Ovary (tissue), 9 donors: ENCODE measurements around the gene BRPF1. TPM values are rescaled to one million over a fixed set of nuclear protein-coding genes. Genes with fewer than 3 reads are reported as not detected.

Experiments used
- DNase-seq, 5 donors: peaks; one replicate each; pipeline ENCODE4 v3.0.0-alpha.2; 2019 to 2020
- H3K27ac ChIP-seq, 2 donors: fragments of 200-600 bp; one replicate each; pipeline versions ENCODE4 v1.5.1 to v1.8.0; 2019 to 2022
- H3K27me3 ChIP-seq: fragments of 200-600 bp; one replicate; pipeline ENCODE4 v1.8.0; 2022
- H3K36me3 ChIP-seq: fragments of 200-600 bp; sonication (generic); one replicate; pipeline ENCODE4 v1.5.1; 2019
- H3K4me1 ChIP-seq: one replicate; pipeline ENCODE4 v1.8.1; 2013; ENCODE audit warnings: mild to moderate bottlenecking, moderate library complexity; ENCODE audit not compliant: insufficient read depth
- H3K4me3 ChIP-seq: fragments of 200-600 bp; sonication (generic); one replicate; pipeline ENCODE4 v1.5.1; 2017
- H3K9me3 ChIP-seq, 2 donors: fragments of 200-600 bp in 1 of 2; sonication (generic) in 1 of 2; one replicate each; pipeline versions ENCODE4 v1.5.1 to v1.8.1; 2013 to 2019; ENCODE audit warnings: mild to moderate bottlenecking in 1 of 2, moderate library complexity in 1 of 2
- CTCF ChIP-seq, 3 donors: fragments of 450-650 bp in 2 of 3; fragments of 200-600 bp in 1 of 3; IDR thresholded peaks; one replicate each; pipeline versions ENCODE4 v1.5.1 to v1.8.0; 2016 to 2022; ENCODE audit warnings: antibody characterized with exemption in 3 of 3, mild to moderate bottlenecking in 1 of 3
- EP300 ChIP-seq: sonication (generic); formaldehyde crosslinking; IDR thresholded peaks from one replicate; pipeline ENCODE4 v1.6.1; 2017; ENCODE audit warnings: antibody characterized with exemption
- POLR2A ChIP-seq: fragments of 450-650 bp; IDR thresholded peaks from one replicate; pipeline ENCODE4 v1.6.1; 2017; ENCODE audit warnings: antibody characterized with exemption, mild to moderate bottlenecking, moderate library complexity
- WGBS, 3 donors: extraction: QIAGEN DNeasy Blood & Tissue Kit in 1 of 3; methylation state at CpG; one replicate each; pipeline versions ENCODE4 v1.1.5 to v1.1.7; 2013 to 2017; 5-methylcytosine and 5-hydroxymethylcytosine counted together
- intact Hi-C, 4 donors: fragments of 100-400 bp; cut with DNase I; formaldehyde crosslinking; loops; one replicate each; pipeline versions ENCODE4 v1.11.0 to v1.15.1; 2022 to 2023
- polyA plus RNA-seq, 2 donors: library from polyadenylated mRNA; stranded (reverse); fragments of 200-250 nt in 1 of 2; fragments of 350-450 nt in 1 of 2; fragmentation: Illumina TruSeq in 1 of 2; extraction: RNeasy Lipid Tissue Mini Kit (QIAGEN cat#74804) in 1 of 2; gene quantifications; one replicate each; pipeline ENCODE4 v1.2.3, GENCODE V29; 2013 to 2014
- total RNA-seq, 7 donors: library from RNA; depleted of rRNA in 2 of 7; stranded (reverse); fragments of >200 nt in 2 of 7; fragmentation: NEBNext Ultra II Directional in 3 of 7; extraction: Animal tissue kit (Norgen Biotek cat#: 25700) in 3 of 7; gene quantifications; one replicate each; pipeline versions ENCODE4 v1.1.0 to v1.2.4, GENCODE V29; 2016 to 2023
- donor health status: DM: no; HTN: no; CAD: no; lungs with moderate emphysema.
- donor health status: DM: no; HTN: no; CAD: no.
- donor health status: Bipolar disorder and iron deficiency.
- donor health status: DM: yes; HTN: yes; CAD: no.
- donor health status: DM: no; HTN: no; CAD: no.
- donor health status: DM: yes; HTN: yes; CAD: no.

BRPF1 gene
- total and polyA plus RNA-seq, 9 donors: 7.2 to 26.4 (median 16.7) TPM

DNA sequence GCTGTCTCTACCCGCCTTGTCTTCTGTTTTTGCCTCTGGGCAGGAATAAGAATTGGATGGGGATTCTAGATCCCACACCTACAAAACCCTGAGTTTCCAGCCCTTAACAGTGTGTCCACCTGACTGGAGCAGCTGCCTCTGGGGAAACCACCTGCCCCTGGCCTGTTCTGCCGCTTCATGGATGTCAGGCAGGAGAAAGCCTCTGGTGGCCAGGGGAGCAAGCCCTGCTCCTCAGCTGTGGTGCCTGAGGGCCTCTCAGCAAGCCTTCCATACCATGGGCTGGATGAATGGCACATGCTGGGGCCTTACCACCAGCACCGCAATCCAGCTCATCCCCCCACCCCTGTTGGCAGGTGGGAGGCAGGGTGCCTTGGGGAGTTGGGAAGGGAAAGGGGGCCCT lies 33.2 kb upstream of the BRPF1 start:
- no peak overlapping the region for H3K4me3 ChIP-seq
- H3K27ac ChIP-seq: no peak overlapping the region
- H3K4me1 ChIP-seq: no peaks in the 10 kb centered on the region
- no peaks in the 10 kb centered on the region for H3K9me3 ChIP-seq
- 93 to 96% (median 94%) methylated on average over 3 of the region's 3 CpGs for WGBS, 3 donors
- TF ChIP-seq EP300 (no peak), CTCF (IDR thresholded peaks at IDR 0.05) (no peak), POLR2A (no peak)
- no peak for DNase-seq
- no peaks in the 10 kb centered on the region for H3K36me3 ChIP-seq
- no peaks in the 10 kb centered on the region for H3K27me3 ChIP-seq
- intact Hi-C loops: no loop called here

GRCh38 chr3:9700536-9700935 lies 31.0 kb upstream of the BRPF1 start:
- no peak for TF ChIP-seq EP300
- no peak for TF ChIP-seq CTCF (IDR thresholded peaks at IDR 0.05)
- no peak for TF ChIP-seq POLR2A
- WGBS, 3 donors: 83 to 89% (median 84%) methylated on average over 2 of the region's 2 CpGs
- intact Hi-C loops: no loop called here
- Histone ChIP-seq H3K27ac (no peak overlapping the region), H3K4me1 (peaks cover 6% of the 10 kb centered on the region), H3K9me3 (no peaks in the 10 kb centered on the region), H3K4me3 (no peak overlapping the region), H3K27me3 (no peaks in the 10 kb centered on the region), H3K36me3 (no peaks in the 10 kb centered on the region)
- no peak for DNase-seq

- no peak overlapping the region for H3K4me3 ChIP-seq
- peaks cover 6% of the 10 kb centered on the region for H3K4me1 ChIP-seq
- H3K9me3 ChIP-seq: no peaks in the 10 kb centered on the region
- 78 to 91% (median 86%) methylated on average over 7 of the region's 7 CpGs for whole genome bisulfite sequencing, 3 donors
- no peaks in the 10 kb centered on the region for H3K36me3 ChIP-seq
- H3K27ac ChIP-seq: no peak overlapping the region
- no peaks in the 10 kb centered on the region for H3K27me3 ChIP-seq
- no peak for TF ChIP-seq EP300
- no peak for TF ChIP-seq POLR2A
- no peak for TF ChIP-seq CTCF (IDR thresholded peaks at IDR 0.05)
- DNase-seq: no peak
- intact Hi-C loops: no loop called here
These were observed 30.5 kb upstream of the BRPF1 start for GRCh38 chr3:9701006-9701405.

- Histone ChIP-seq H3K27me3 (no peaks in the 10 kb centered on the region), H3K27ac (no peak overlapping the region), H3K9me3 (no peaks in the 10 kb centered on the region), H3K4me3 (no peak overlapping the region), H3K4me1 (peaks cover 6% of the 10 kb centered on the region), H3K36me3 (no peaks in the 10 kb centered on the region)
- TF ChIP-seq CTCF (IDR thresholded peaks at IDR 0.05) (no peak), EP300 (no peak), POLR2A (no peak)
- no peak for DNase-seq
- intact Hi-C loops: no loop called here
- 93 to 96% (median 94%) methylated on average over 10 of the region's 10 CpGs for WGBS, 3 donors
These were observed 29.8 kb upstream of the BRPF1 start for GRCh38 chr3:9701711-9702110.

DNA sequence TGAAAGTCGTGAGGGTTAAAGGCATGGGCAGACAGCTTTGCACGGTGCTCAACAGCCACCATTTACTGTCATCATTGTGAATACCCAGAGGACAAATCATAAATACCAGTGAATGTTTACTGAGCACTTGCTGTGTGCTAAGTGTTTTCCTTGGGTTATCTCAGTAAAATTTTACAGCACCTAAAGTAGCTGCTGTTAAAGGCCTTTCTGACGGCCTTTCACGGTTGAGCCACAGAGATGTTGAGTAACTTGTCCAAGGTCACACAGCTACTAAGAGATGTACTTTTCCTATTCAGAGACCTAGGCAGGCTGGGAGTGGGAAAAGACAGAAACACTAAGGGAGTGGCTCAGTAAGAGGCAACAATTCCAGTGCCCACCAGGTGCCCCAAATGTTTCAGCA lies 28.3 kb upstream of the BRPF1 start:
- H3K4me3 ChIP-seq: no peak overlapping the region
- no peaks in the 10 kb centered on the region for H3K36me3 ChIP-seq
- DNase-seq: no peak
- H3K9me3 ChIP-seq: no peaks in the 10 kb centered on the region
- intact Hi-C loops: no loop called here
- peaks cover 6% of the 10 kb centered on the region for H3K4me1 ChIP-seq
- no peak overlapping the region for H3K27ac ChIP-seq
- TF ChIP-seq EP300: no peak
- TF ChIP-seq POLR2A: no peak
- no peak for TF ChIP-seq CTCF (IDR thresholded peaks at IDR 0.05)
- no peaks in the 10 kb centered on the region for H3K27me3 ChIP-seq
- 74 to 84% (median 80%) methylated on average over 4 of the region's 4 CpGs for WGBS, 3 donors
